IMR-90 (cell line): ENCODE measurements around the gene METAP2. TPM values are rescaled to one million over a fixed set of nuclear protein-coding genes. Genes with fewer than 3 reads are reported as not detected.

Experiments used
- ATAC-seq: fragments of 200-7000 bp; cut with Tn5 transposase; 2 replicates; pipeline ENCODE4 v1.9.1; 2020; ENCODE audit warnings: low read depth, mild to moderate bottlenecking, moderate library complexity
- BruUV-seq: library from RNA; stranded (reverse); fragments of 400-500 nt; replicated peaks from 2 replicates; lab custom pipeline; 2021; lab: Mats Ljungman, UMichigan
- CTCF ChIA-PET: fragments of 300-600 bp; formaldehyde crosslinking; extraction: SDS; loops from one replicate; lab custom pipeline; 2021; ENCODE audit warnings: antibody characterized with exemption; lab: Yijun Ruan, JAX
- POLR2A ChIA-PET: fragments of 300-600 bp; sonication (Branson Sonifier 250); formaldehyde crosslinking; loops from one replicate; lab custom pipeline; 2022; ENCODE audit warnings: antibody characterized with exemption; ENCODE audit not compliant: unreplicated experiment; lab: Charles Lee
- DNase-seq: peaks from one replicate; pipeline ENCODE4 v3.0.0; 2013
- H2AFZ ChIP-seq: replicated peaks from 2 replicates; pipeline ENCODE3; 2013; ENCODE audit warnings: low read length, mild to moderate bottlenecking; ENCODE audit not compliant: poor library complexity
- H2AK5ac ChIP-seq: 2 replicates; pipeline ENCODE4 v1.6.1; 2013; ENCODE audit warnings: low read depth, low read length, inconsistent platforms
- H2AK9ac ChIP-seq: replicated peaks from 2 replicates; pipeline ENCODE3; 2013; ENCODE audit warnings: mild to moderate bottlenecking, low read depth, low read length, moderate library complexity; ENCODE audit not compliant: poor library complexity
- H2BK120ac ChIP-seq: 2 replicates; pipeline ENCODE4 v1.6.1; 2013; ENCODE audit warnings: low read depth, low read length, inconsistent platforms
- H2BK15ac ChIP-seq: 3 replicates; pipeline ENCODE4 v1.6.1; 2013; ENCODE audit warnings: low read depth, low read length, inconsistent platforms
- H2BK20ac ChIP-seq: 2 replicates; pipeline ENCODE4 v1.6.1; 2013; ENCODE audit warnings: low read depth, mild to moderate bottlenecking, inconsistent platforms, low read length, moderate library complexity
- H2BK5ac ChIP-seq: 2 replicates; pipeline ENCODE4 v1.6.1; 2013; ENCODE audit warnings: mild to moderate bottlenecking, low read depth, low read length, inconsistent platforms; ENCODE audit not compliant: poor library complexity, severe bottlenecking
- H3K14ac ChIP-seq: replicated peaks from 2 replicates; pipeline ENCODE4 v1.6.1; 2013; ENCODE audit warnings: low read depth, low read length, inconsistent platforms
- H3K18ac ChIP-seq: 2 replicates; pipeline ENCODE4 v1.6.1; 2013; ENCODE audit warnings: low read depth, low read length, control low read depth
- H3K23ac ChIP-seq: 2 replicates; pipeline ENCODE4 v1.6.1; 2013; ENCODE audit warnings: low read depth, low read length, inconsistent platforms
- H3K27ac ChIP-seq: 2 replicates; pipeline ENCODE4 v1.5.1; 2013; ENCODE audit warnings: mild to moderate bottlenecking, control low read depth, low read length; ENCODE audit not compliant: insufficient read depth
- H3K27me3 ChIP-seq: 2 replicates; pipeline ENCODE4 v1.6.1; 2013; ENCODE audit warnings: low read length; ENCODE audit not compliant: control insufficient read depth, insufficient read depth
- H3K36me3 ChIP-seq: 2 replicates; pipeline ENCODE4 v1.6.1; 2013; ENCODE audit warnings: low read length, mixed read lengths; ENCODE audit not compliant: control insufficient read depth, insufficient read depth
- H3K4ac ChIP-seq: 2 replicates; pipeline ENCODE4 v1.6.1; 2013; ENCODE audit warnings: low read depth, low read length, inconsistent platforms
- H3K4me1 ChIP-seq: 2 replicates; pipeline ENCODE4 v1.6.1; 2013; ENCODE audit warnings: low read length, mixed read lengths; ENCODE audit not compliant: control insufficient read depth, insufficient read depth
- H3K4me2 ChIP-seq: 2 replicates; pipeline ENCODE4 v1.6.1; 2013; ENCODE audit warnings: low read depth, mild to moderate bottlenecking, control low read depth, low read length, moderate library complexity
- H3K4me3 ChIP-seq: 2 replicates; pipeline ENCODE4 v1.5.1; 2013; ENCODE audit warnings: low read depth, mild to moderate bottlenecking, control low read depth, low read length, moderate library complexity; ENCODE audit not compliant: insufficient read depth
- H3K56ac ChIP-seq: 2 replicates; pipeline ENCODE4 v1.6.1; 2013; ENCODE audit warnings: low read length, inconsistent platforms; ENCODE audit not compliant: insufficient read depth; ENCODE audit errors: extremely low read depth
- H3K79me1 ChIP-seq, 2 experiments: 2 replicates each; pipeline ENCODE4 v1.6.1; 2013; ENCODE audit warnings: low read length in 2 of 2, inconsistent platforms in 1 of 2, low read depth in 1 of 2
- H3K9ac ChIP-seq: 2 replicates; pipeline ENCODE4 v1.6.1; 2013; ENCODE audit warnings: low read depth, low read length, control low read depth
- H3K9me1 ChIP-seq: 2 replicates; pipeline ENCODE4 v1.6.1; 2013; ENCODE audit warnings: low read length, inconsistent platforms; ENCODE audit not compliant: insufficient read depth
- H3K9me3 ChIP-seq: 2 replicates; pipeline ENCODE4 v1.6.1; 2013; ENCODE audit warnings: low read length; ENCODE audit not compliant: control insufficient read depth, insufficient read depth
- H4K20me1 ChIP-seq: 2 replicates; pipeline ENCODE4 v1.6.1; 2013; ENCODE audit warnings: low read length, inconsistent platforms; ENCODE audit not compliant: insufficient read depth
- H4K5ac ChIP-seq: 2 replicates; pipeline ENCODE4 v1.6.1; 2013; ENCODE audit warnings: mild to moderate bottlenecking, low read depth, low read length, control low read depth
- H4K8ac ChIP-seq, 2 experiments: 2 replicates each; pipeline ENCODE4 v1.6.1; 2013; ENCODE audit warnings: low read depth in 2 of 2, low read length in 2 of 2, control low read depth in 1 of 2, inconsistent platforms in 1 of 2
- H4K91ac ChIP-seq: 2 replicates; pipeline ENCODE4 v1.6.1; 2013; ENCODE audit warnings: low read depth, low read length, inconsistent platforms; ENCODE audit not compliant: insufficient read depth
- BHLHE40 ChIP-seq: fragments of 150-350 bp; IDR thresholded peaks from 2 replicates; pipeline ENCODE4 v1.6.1; 2016; ENCODE audit warnings: mild to moderate bottlenecking, low read depth, low read length
- CEBPB ChIP-seq: IDR thresholded peaks from 2 replicates; pipeline ENCODE4 v1.6.1; 2012; ENCODE audit warnings: low read depth, low read length, improper control_type of control experiment
- FOS ChIP-seq: fragments of 150-350 bp; IDR thresholded peaks from 2 replicates; pipeline ENCODE4 v1.6.1; 2016; ENCODE audit warnings: low read depth, low read length
- MAZ ChIP-seq: IDR thresholded peaks from 2 replicates; pipeline ENCODE4 v1.6.1; 2012; ENCODE audit warnings: low read depth, mild to moderate bottlenecking, low read length, improper control_type of control experiment, moderate library complexity, borderline replicate concordance
- POLR2A ChIP-seq: IDR thresholded peaks from 2 replicates; pipeline ENCODE4 v1.6.1; 2012; ENCODE audit warnings: mild to moderate bottlenecking, low read depth, low read length
- SMC3 ChIP-seq: fragments of 150-350 bp; IDR thresholded peaks from 2 replicates; pipeline ENCODE4 v1.6.1; 2016; ENCODE audit warnings: low read depth, mild to moderate bottlenecking, antibody characterized with exemption, low read length, moderate library complexity
- WGBS, 2 experiments: methylation state at CpG; one replicate each; pipeline versions ENCODE4 v1.1.5 to v1.1.7; 2013; ENCODE audit warnings: missing lambda C conversion rate in 2 of 2; ENCODE audit not compliant: insufficient read length in 1 of 2; ENCODE audit errors: extremely low coverage in 2 of 2; 5-methylcytosine and 5-hydroxymethylcytosine counted together
- dilution Hi-C: fragments of 300-500 bp; cut with HindIII; formaldehyde crosslinking; loops from one replicate; pipeline ENCODE4 v1.14.3; 2018; ENCODE audit warnings: low sequenced_read_pairs; ENCODE audit not compliant: unreplicated experiment
- in situ Hi-C: fragments of 300-500 bp; cut with MboI; formaldehyde crosslinking; loops from 3 replicates; pipeline ENCODE4 v1.14.3; 2019; ENCODE audit warnings: low sequenced_read_pairs, inconsistent platforms, mixed read lengths
- intact Hi-C: fragments of 100-400 bp; cut with micrococcal nuclease; formaldehyde crosslinking; loops from 2 replicates; pipeline ENCODE4 v1.10.0; 2022
- polyA plus RNA-seq, 3 experiments: library from polyadenylated mRNA; depleted of rRNA; stranded (reverse); fragments of >200 nt; gene quantifications; 2 replicates each; pipeline ENCODE4 v1.2.3, GENCODE V29; 2012; ENCODE audit warnings: low replicate concordance in 1 of 3
- total RNA-seq: library from RNA; depleted of rRNA; stranded (reverse); fragments of >200 nt; gene quantifications from 2 replicates; pipeline ENCODE4 v1.2.3, GENCODE V29; 2012

The METAP2 gene
- total and polyA plus RNA-seq, 2 of the 4 experiments (the other 2 are of a cell fraction) = 62.5 to 72.9 TPM

GRCh38 chr12:95520816-95521215 is 46.9 kb downstream of the METAP2 start:
- Histone ChIP-seq H3K4me3 (no peak overlapping the region), H2BK15ac (no peak overlapping the region), H2BK120ac (no peak overlapping the region), H3K79me1 (peaks cover 5 to 10% of the 10 kb centered on the region in 2 experiments; a peak in 3 of 4 replicates), H3K36me3 (peaks cover 45% of the 10 kb centered on the region), H2BK20ac (no peak overlapping the region), H4K8ac (no peak overlapping the region), H3K56ac (no peak overlapping the region), H3K9ac (no peak overlapping the region), H2BK5ac (no peak overlapping the region), H2AFZ (no peak overlapping the region), H3K9me1 (peaks cover 5% of the 10 kb centered on the region; the same call in 1 of the 2 replicates), H3K23ac (no peak overlapping the region), H4K20me1 (no peaks in the 10 kb centered on the region), H2AK5ac (no peak overlapping the region), H3K18ac (no peak overlapping the region), H3K27me3 (no peaks in the 10 kb centered on the region), H3K27ac (no peak overlapping the region), H2AK9ac (no peak overlapping the region), H3K4me1 (no peaks in the 10 kb centered on the region), H3K9me3 (no peaks in the 10 kb centered on the region), H3K4me2 (no peak overlapping the region), H3K4ac (no peak overlapping the region), H4K5ac (no peak overlapping the region), H3K14ac (no peak overlapping the region), H4K91ac (no peak overlapping the region)
- ChIA-PET CTCF (no interaction called here), POLR2A (no interaction called here)
- DNase-seq (no peak), ATAC-seq (no peak)
- no peak for TF ChIP-seq SMC3
- TF ChIP-seq MAZ = no peak
- TF ChIP-seq BHLHE40 = no peak
- no peak for TF ChIP-seq FOS
- TF ChIP-seq CEBPB = no peak
- no peak for TF ChIP-seq POLR2A
- no TSS peak for BruUV-seq
- dilution Hi-C loops = no loop called here
- intact Hi-C loops = no loop called here
- no CpG with 5 or more reads among the region's 6 CpGs for WGBS, 2 experiments
- in situ Hi-C loops = no loop called here
